Activated CD8-positive, alpha-beta memory T cell treated with anti-CD3 and anti-CD28 coated beads, Interleukin-2, amount 50 U/mL, for 24 hours (primary cell): Measurements from ENCODE around the gene PSAP.

Experiments
- DNase-seq: peaks from one replicate; pipeline ENCODE4 v3.0.0-alpha.2; 2020; ENCODE audit errors: extremely low read depth

PSAP gene

GRCh38 chr10:71810048-71810750 lies 40.9 kb downstream of the PSAP start:
- no peak for DNase-seq

GRCh38 chr10:71809628-71810027 lies 41.4 kb downstream of the PSAP start:
- no peak for DNase-seq

- no peak for DNase-seq
Observed at GRCh38 chr10:71807557-71808510, 43.2 kb downstream of the PSAP start.

GRCh38 chr10:71806704-71807556 lies 44.1 kb downstream of the PSAP start:
- DNase-seq: no peak

- DNase-seq: no peak
Observed at GRCh38 chr10:71805776-71806703, 45.0 kb downstream of the PSAP start.

GRCh38 chr10:71804077-71804476 lies 47.0 kb downstream of the PSAP start:
- no peak for DNase-seq

- no peak for DNase-seq
Observed at GRCh38 chr10:71802715-71803488, 48.1 kb downstream of the PSAP start.

- DNase-seq: no peak
Observed at GRCh38 chr10:71802235-71802634, 48.8 kb downstream of the PSAP start.

GRCh38 chr10:71801361-71801760 lies 49.7 kb downstream of the PSAP start:
- no peak for DNase-seq

- DNase-seq: no peak
Observed at GRCh38 chr10:71799608-71800453, 51.2 kb downstream of the PSAP start.

GRCh38 chr10:71799112-71799511 lies 51.9 kb downstream of the PSAP start:
- DNase-seq: no peak

- no peak for DNase-seq
Observed at GRCh38 chr10:71798308-71798624, 52.8 kb downstream of the PSAP start.

- DNase-seq: no peak
Observed at GRCh38 chr10:71797533-71798307, 53.3 kb downstream of the PSAP start.

- no peak for DNase-seq
Observed at GRCh38 chr10:71796749-71797405, 54.2 kb downstream of the PSAP start.

- no peak for DNase-seq
Observed at GRCh38 chr10:71795248-71795647, 55.8 kb downstream of the PSAP start.

- no peak for DNase-seq
Observed at GRCh38 chr10:71790749-71791440, 60.2 kb downstream of the PSAP start.

- DNase-seq: no peak
Observed at GRCh38 chr10:71789871-71790270, 61.2 kb downstream of the PSAP start.
